HG03378 (cell line): ENCODE data around the gene THAP12.
"Not testable (repeated sequence)": the region's sequence is repeated elsewhere in the genome, so short reads cannot be mapped to it uniquely, and the experiment has no call there.

ENCODE experiments used
- ATAC-seq: cut with Tn5 transposase; IDR thresholded peaks from one replicate; pipeline ENCODE4 v1.9.1; 2021; ENCODE audit warnings: mild to moderate bottlenecking, moderate library complexity; ENCODE audit not compliant: unreplicated experiment

THAP12 gene

DNA sequence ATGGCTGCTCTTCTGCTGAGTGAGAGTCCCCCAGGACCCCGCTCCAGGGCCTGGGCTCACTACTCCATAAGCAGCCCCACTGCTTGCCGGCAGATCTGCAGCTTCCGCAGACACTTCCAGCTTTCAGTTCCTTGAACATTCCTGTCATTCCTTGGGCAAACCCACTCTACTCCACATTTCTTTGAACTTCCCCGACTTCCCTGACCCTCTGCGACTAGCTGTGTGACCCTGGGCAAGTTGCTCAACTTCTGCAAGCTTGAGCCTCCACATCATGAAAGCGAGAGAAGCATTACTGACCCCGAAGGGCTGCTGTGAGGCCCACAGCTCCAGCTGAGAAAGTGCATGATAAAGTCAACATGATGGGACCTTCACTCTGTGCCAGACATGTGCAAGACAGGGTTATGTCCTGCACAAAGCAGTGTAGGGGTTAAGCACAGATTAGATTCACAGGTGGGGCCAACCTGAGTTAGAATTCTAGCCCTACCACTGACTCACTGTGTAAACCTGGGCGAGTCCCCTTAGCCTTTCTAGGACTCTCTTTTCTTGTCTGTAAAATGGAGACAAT, 51.8 kb downstream of the THAP12 start:
- no peak for ATAC-seq

DNA sequence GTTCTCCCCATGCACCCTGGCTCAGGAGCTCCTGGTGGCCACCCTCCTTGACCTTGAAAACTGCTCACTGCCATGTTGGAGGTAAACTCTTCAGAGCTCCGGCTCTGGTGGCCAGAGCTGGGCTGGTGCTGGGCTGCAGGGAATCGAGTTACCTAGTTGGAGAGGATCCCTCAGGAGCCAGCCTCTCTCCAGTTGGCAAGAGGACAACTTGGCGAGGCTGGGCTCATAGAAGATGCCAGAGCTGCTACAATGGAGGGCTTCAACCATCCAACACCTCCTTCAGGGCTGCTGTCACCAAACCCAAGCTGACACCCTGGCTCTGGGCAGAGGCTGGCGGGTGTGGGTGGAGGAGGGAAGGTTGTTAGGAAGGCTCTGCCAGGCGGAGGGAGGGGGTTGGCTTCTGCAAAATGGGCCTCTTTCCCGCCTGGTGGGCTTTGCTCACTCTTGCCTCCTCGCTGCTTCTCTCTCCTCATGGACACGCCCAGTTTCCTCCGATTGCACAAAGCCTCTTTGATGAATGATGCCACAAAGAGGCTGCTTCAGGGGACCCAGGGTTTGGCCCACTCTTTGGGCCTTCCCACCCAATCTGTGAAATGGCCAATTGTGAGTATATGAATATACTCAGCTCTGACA, 53.1 kb downstream of the THAP12 start:
- ATAC-seq = no peak

DNA sequence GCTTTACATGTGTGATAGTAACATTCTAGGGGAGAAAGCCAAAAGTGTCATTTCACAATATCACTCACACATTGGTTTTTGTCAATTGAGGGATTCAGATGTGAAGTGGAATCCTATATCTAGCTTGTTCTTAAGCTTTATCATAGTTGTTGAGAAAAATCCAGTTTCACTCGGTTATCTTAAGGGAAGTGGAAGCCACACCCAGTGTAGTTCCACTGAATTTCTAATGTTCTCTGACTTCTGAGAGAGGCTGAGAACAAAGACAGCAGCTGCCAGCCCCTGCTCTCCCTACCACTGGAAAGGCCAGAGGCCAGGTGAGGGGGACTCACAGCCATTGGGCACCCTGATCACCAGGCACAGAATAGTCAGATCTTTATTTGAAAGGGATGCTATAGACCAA, 53.7 kb downstream of the THAP12 start:
- no peak for ATAC-seq

DNA sequence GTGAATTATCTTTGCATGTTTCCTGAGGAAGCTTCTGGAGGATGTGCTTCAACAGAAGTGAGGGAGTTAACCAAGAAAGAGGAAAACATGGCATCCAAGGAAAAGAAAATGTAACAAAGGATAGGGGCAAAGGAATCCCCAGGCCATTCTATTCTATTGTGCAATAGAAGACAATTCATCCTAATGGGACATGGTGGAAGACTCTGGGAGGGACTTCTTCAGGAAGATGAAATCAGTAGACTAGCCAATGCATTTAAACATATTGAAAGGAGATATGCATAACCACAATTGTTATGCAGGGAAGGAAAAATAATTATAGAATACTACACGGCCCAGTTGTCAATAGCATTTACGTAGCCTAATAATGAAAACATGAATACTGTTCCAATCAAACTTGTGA, 55.7 kb downstream of the THAP12 start:
- no peak for ATAC-seq

DNA sequence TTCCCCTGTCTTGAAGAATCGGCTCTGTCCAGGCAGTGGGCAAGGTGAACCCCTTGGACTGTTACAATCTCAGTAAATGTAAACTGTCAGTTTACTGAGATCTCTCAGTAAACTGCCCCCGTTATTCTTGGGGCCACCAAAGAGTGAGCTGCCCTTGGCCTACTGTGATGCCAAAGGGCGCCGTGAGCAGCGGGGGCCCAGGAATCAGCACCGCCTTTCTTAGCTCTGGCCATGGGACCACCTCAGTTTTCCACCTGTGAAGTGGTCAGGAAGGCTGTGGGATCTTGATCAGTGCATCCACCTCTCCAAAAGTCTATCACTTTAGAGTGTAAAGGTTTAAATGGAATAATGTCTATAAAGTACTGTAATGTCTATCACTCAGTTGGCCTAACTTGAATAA, 57.1 kb downstream of the THAP12 start:
- ATAC-seq = no peak

DNA sequence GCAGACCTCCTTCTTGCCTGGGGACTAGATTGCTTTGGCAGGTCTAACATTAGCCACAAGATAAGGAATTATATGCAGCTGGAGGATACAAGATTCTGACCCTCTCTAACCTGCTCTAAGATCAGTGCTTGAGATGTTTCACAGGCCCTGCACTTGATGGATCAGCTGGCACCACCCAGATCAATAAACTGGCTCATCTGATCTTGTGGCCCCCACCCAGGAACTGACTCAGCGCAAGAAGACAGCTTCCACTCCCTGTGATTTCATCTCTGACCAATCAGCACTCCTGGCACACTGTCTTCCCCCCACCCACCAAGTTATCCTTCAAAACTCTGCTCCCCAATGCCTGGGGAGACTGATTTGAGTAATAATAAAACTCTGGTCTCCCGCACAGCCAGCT, 57.6 kb downstream of the THAP12 start:
- ATAC-seq = not testable (repeated sequence)

DNA sequence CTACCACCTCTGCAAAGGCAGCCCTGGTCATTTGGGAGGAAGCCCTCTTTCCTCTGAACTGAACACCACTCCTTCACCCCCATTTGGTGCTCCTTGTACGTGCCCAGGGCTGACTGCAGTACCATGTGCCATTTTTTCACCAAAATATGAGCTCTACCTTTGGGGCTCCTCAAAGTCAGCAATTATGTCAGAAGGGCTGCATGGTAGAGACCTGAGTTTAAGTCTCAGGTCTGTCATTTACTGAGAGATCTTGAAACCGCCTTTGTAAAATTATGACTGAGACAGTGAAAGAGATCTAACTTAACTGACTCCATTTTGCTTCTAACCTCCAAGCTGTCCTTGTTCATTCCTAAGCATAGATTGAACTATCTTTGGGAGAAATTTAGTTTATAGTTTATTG, 58.0 kb downstream of the THAP12 start:
- no peak for ATAC-seq

DNA sequence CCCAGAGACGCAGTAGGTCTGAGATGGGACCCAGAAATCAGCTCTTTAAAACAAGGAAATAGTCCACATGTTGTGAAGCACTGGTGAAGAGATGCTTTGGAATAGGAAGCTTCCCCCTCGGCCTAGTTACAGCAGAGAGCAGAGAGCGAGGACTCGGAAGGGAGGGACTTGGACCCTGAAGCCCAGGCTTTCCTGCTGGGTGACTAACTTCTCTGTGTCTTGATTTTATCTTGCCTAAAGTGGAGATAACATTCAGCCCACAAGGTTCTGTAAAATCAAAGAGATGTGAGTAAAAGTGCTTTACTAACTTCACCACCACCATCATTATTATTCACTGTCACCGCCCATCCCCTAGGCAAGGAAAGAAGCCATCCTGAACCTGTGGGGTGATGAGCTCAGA, 58.4 kb downstream of the THAP12 start:
- ATAC-seq = no peak

DNA sequence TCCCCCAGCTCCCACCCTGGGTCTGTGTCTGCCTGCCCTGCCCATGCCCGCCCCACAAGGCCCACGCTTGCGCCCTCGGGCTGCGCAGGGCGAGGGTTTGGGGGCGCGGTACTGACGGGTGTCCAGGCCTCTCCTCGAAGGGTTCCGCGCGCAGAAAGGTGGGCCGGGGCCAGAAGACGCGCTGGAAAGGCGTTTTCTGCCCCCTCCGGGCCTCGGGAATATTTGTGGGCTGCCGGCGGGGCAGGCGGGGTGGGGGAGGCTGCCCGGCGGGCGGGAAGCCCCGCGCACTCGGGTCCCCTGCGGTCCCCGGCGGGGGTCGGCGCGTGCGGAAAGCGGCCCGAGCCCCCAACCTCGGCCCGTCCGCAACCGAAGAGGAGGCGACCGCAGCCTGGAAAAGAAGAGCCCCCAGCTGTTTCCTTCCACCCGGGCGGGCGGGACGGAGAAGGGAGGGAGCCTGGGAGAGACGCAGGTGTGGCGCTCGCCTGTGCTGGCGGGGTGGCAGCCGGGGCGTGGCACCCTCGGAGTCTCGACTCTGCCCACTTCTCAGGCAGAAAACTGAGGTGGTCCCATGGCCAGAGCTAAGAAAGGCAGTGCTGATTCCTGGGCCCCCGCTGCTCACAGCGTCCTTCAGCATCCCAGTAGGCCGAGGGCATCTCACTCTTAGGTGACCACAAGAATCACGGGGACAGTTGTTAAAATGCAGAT, 59.0 kb downstream of the THAP12 start:
- no peak for ATAC-seq

DNA sequence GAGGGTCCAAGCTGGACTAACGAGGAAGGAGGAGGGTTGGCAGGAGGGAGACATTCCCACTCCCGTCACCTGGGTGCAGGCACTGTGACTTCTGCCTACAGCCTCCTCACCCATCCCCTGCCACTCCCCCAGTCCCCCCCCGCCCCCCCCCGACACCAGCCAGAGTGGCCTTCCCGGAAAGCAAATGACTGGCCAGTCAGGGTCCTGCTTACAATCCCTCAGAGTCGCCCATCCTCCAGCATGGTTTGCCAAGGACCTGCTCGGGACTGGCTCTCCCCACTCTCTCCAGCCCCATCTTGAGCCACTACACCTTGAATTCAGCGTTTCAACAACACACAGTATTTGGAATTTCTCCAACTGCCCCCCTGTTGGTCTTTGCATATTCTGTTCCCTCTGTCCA, 59.6 kb downstream of the THAP12 start:
- ATAC-seq = no peak

DNA sequence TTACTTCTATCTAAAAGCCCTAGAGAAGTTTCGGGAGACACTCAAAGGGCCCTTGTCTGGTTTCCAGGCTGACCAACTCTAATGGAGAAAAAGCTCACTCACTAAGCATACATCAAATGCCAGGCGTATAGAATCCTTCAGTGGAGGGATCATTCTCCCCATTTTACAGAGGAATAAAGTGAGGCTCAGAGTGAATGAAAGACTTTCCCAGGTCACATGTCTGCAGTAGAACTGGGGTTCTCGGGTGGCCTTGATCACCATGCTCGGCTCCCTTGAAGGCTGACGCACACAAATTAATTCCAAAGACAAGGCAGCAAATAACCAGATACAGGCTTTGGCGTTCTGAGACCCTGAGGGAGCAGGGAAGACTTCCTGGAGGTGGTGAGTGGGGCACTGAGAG, 60.0 kb downstream of the THAP12 start:
- no peak for ATAC-seq

DNA sequence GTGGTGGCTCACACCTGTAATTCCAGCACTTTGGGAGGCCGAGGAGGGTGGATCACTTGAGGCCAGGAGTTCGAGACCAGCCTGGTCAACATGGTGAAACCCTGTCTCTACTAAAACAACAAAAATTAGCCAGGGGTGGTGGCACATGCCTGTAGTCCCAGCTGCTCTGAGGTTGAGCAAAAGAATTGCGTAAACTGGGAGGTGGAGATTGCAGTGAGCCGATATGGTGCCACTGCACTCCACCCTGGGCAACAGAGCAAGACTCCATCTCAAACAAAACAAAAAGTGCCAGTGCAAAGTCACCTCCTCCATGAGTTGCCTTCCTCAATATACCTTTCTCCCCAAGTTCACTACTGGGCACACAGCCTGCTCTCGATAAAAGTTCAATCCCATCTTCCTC, 61.1 kb downstream of the THAP12 start:
- ATAC-seq = not testable (repeated sequence)

DNA sequence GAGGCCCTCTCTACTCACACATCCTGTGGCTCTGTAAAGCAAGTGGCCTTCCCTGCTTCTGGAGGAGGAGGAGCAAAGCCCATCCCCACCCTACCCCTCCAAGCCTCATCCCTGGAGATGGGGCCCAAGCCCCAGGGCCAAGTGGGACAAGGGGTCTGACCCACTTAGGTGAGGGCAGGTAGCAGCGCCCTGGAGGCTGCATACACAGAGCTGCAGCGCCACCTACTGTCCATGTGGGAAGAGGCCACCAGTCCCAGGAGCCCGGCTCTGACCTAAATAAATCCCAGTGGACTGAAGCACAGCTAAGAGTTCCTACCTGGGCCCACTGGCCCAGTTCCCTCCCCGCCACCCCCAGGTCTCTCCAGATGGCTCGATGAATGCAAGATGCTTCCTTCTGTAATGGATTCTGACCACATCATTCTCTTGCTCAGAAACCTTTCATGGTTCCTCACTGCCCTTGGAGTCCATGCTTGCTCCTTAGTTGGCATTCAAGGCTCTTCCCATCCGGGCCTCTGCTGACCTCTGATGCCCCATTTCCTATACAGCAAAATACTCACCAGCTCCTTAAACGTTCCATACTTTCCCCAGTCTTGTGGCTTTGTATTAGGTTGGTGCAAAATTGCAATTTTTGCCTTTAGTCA, 62.1 kb downstream of the THAP12 start:
- ATAC-seq = no peak

DNA sequence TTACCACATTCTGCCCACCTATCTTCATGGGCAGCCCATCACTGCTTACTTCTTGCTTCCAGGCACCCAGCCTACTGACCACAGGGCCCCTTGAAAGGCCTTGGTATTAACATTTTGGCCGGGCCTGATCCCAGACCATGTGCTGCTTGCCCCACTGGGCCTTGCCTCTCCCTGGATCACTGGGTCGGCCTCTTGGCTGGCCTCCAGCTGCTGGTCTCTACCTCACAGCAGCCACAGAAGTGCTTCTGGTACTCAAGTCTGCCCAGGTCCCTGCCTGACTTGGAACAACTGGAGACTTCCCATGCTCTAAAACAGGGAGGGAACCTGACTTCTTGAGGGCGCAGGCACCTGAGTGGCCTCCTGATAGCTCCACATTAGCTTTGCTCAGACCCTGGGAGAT, 63.6 kb downstream of the THAP12 start:
- ATAC-seq = no peak

DNA sequence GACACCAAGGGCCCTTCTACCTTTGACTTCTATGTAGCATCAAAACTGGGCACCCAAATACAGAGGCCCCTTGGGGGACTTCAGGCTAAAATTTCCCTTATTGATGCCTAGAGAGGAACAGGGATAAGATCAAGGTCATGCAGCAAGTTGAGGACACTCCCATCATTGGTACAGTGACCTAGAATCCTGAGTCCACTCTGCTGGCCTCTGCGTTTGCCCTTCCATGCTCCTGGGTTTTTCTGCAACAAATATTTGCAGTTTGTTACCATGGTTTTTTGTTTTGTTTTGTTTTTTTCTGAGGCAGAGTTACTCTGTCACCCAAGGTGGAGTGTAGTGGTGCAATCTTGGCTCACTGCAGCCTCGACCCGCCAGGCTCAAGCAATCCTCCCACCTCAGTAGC, 64.2 kb downstream of the THAP12 start:
- no peak for ATAC-seq

DNA sequence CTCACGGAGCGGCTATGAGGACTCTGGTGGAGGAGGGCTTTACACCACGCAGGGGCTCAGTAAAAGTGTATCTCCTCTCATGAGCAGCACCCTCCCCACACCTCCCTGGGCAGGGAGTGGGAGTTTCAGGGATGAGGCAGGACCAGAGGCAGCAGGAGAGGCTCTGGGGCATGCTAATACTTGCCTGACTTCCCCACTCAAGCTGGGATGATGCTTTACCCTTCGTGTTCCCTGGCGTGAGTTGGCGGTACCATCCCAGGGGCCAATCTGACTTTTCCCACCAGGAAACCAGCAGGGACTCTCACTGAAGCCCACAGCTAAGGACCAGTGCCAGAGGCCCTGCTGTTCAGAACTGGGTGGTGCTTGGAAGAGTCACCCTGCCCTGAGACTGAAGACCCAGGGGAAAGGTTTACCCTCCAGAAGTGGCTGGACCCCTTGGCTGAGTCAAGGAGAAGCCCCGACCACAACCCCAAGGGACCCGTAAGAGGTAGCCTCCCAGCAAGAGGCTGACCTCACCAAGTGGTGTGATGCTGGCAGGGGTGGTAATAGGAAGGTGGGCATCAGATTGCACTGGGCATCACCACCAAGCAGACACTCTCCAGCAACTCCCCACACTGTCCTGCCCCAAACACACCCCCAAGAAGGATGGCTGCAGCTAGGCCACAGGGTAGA, 65.6 kb downstream of the THAP12 start:
- ATAC-seq = no peak

DNA sequence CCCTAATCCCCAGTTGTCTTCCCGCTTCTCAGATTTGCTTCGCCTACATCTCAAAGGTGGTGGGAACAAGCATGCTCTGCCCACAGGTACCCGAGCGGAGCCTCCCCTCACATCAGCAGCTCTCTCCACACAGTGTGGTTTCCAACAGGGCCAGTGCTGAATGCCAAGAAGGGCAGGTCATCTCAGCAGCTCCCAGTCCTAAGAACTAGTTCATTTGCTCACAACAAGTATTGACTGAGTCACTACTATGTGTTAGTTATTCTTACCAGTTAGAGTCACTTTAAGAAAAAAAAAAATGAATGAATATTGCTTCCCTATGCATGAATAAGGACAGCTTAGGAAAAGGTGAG, 66.2 kb downstream of the THAP12 start:
- ATAC-seq = no peak

DNA sequence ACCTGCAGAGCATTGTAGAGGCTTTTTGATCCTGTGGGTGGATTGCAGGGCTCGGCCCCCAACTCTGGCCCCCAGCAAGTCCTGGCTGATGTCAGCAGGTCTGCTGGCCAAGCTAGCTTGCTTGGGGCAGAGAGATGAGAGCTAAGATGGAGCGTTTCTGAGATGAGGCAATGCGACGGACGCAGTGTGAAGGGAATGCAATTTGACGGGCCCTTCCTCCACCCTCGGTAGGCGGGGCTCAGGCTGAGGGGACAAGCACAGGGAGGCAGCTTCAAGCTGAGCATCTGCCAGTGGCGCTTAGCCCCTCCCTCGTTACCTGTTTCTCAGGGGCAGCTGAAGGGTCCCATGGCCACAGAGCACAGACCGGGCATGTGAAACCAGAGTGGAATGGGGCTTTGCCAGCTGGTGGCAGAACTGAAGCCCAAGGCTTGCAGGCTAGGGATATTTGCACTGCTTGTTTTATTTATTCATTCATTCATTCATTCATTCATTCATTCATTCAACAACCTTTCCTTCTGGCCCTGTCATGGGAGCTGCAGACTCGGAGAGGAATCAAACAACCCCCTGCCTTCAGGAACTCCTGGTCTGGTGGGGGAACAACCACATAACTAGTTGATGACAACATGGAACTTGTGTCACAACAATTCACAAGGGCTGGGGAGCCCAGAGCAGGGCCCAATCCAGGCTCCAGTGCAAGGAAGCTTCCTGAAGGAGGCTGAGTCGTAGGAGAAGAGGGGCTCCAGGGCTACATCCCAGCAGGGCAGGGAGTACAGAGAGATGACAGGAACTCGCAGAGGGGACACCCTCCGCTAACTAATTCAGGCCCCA, 66.8 kb downstream of the THAP12 start:
- no peak for ATAC-seq

DNA sequence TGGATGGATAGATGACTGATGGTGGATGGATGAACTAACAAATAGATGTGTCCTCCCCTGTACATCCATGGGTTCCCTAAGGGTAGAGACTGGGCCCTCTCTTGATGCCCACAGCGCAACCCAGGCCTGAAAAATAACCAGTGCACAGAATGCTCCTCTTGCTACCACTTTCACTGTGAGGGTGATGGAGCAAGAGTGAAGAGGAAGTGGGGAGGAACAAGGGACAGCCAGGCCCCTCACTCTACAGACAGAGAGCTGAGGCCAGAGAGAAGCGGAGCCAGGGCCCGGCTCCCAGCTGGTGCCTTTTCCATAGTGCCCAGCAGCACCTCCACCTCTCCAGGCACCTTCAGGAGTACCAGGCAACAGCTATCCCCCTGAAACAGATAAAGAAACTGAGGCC, 67.7 kb downstream of the THAP12 start:
- no peak for ATAC-seq

DNA sequence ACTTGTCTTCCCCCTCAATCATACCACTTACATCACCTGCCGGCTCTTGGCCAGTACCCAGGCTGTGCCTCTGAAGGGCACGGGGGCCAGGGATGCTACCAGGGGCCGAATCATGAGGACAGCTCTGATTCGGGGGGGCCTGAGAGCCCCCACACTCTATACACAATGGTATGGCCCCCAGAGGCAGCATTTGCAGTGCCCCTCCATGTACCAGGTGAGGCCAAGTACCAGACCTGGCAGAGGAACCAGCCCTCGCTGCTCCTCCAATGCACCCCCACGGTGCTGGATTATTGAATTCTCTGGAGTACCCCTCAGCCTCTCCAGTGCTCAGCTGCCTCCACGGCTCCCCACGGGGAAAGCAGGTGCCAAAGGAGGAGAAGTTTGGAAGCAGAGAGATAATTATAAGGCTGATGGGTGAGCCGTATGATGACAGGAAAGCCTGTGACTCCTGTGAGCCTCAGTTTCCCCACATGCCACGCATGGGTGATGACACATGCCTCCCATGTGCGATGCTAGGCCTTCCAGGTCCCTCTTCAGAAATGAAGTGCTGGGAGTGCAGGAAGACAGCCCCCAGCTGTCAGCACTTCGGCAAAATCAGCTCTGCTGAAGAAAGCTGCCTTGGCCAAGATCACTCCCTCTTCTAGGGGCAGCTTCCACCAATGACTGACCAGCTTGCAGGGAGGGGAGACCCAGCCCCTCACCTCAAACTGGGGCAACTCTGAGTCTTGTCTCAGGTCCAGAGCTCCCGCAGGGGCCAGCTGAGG, 69.9 kb downstream of the THAP12 start:
- ATAC-seq = no peak
